Large intestine (tissue), 3 donors: Measurements from ENCODE around the gene TAS2R8. TPM values are rescaled to one million over a fixed set of nuclear protein-coding genes. Genes with fewer than 3 reads are reported as not detected.
"Not testable (repeated sequence)": the region's sequence is repeated elsewhere in the genome, so short reads cannot be mapped to it uniquely, and the experiment has no call there.

Source experiments
- DNase-seq, 2 donors: peaks; one replicate each; pipeline versions ENCODE4 v3.0.0 to v3.0.0-alpha.2; 2013
- H3K27ac ChIP-seq: one replicate; pipeline ENCODE4 v1.5.1; 2013; ENCODE audit warnings: low read length
- H3K27me3 ChIP-seq: 2 replicates; pipeline ENCODE4 v1.6.1; 2013; ENCODE audit warnings: low read length; ENCODE audit not compliant: control insufficient read depth, insufficient read depth
- H3K36me3 ChIP-seq: 2 replicates; pipeline ENCODE4 v1.6.1; 2013; ENCODE audit warnings: low read length; ENCODE audit not compliant: control insufficient read depth, insufficient read depth
- H3K4me1 ChIP-seq: one replicate; pipeline ENCODE4 v1.6.1; 2013; ENCODE audit warnings: low read length; ENCODE audit not compliant: control insufficient read depth, insufficient read depth
- H3K4me3 ChIP-seq: one replicate; pipeline ENCODE4 v1.5.1; 2013; ENCODE audit warnings: low read length
- H3K9me3 ChIP-seq: one replicate; pipeline ENCODE4 v1.6.1; 2013; ENCODE audit warnings: mild to moderate bottlenecking, low read depth, low read length, moderate library complexity; ENCODE audit not compliant: control insufficient read depth
- WGBS: methylation state at CpG from one replicate; pipeline ENCODE4 v1.1.5; 2013; ENCODE audit warnings: low lambda C conversion rate; ENCODE audit not compliant: insufficient coverage; 5-methylcytosine and 5-hydroxymethylcytosine counted together
- polyA plus RNA-seq: library from polyadenylated mRNA; unstranded; fragments of 120-200 nt; gene quantifications from one replicate; pipeline ENCODE4 v1.2.1, GENCODE V29; 2013

Gene TAS2R8
- polyA plus RNA-seq, 1 donor = not detected

DNA sequence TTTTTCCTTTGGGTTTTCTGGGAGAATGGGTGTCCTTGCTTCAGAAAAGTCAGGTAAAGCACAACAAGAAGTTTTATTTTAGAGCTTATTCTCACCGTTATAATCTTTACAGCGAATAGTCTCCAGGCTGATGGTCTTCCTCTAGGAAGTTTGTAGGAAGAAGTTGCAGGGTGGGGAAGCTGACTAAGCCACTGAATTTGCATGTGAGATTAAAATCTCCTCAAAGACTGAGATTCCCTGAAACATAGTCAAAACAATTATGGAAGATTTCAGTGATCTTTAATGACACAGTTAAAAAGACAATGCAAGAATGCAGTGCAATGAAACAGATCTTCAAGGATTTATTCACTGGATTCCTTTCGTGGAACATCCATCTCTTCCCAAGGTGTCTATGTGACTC is 17.9 kb upstream of the TAS2R8 start:
- H3K36me3 ChIP-seq = no peaks in the 10 kb centered on the region
- no peak for DNase-seq
- H3K27me3 ChIP-seq = no peaks in the 10 kb centered on the region
- H3K4me3 ChIP-seq = no peak overlapping the region
- H3K4me1 ChIP-seq = no peaks in the 10 kb centered on the region
- H3K27ac ChIP-seq = no peak overlapping the region
- H3K9me3 ChIP-seq = no peaks in the 10 kb centered on the region
- 86% methylated on average over 3 of the region's 3 CpGs for WGBS

DNA sequence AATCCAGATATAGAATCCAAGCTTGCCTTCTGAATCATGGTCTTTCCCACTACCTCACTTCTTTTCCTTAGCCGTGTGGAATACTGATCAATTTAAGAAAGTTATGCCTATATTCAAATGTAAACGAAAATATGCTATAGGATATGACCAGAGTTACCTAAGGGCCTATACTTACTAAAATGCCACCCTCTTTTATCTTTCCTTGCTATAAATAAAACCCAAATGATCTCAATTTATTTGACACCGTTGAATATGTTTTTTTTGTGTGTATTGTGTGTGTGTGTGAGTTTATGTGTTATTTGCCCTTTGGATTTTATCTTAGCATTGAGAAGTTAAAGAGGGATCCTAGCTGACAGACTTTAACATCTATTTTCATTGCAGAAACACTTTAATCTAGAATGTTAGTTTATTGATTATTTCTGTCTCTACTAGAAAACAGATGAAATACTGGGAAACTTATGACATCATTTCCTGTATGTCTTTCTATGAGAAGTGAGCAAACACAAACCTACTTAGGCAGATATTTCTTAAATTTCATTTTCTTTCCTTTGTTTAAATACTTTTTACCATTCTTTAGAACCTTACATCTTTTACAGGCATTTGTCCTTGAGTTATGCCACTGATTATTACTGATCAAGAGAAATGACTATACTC is 4.9 kb upstream of the TAS2R8 start:
- WGBS = 100% methylated on average over 1 of the region's 3 CpGs
- no peaks in the 10 kb centered on the region for H3K36me3 ChIP-seq
- H3K4me1 ChIP-seq = no peaks in the 10 kb centered on the region
- H3K4me3 ChIP-seq = no peak overlapping the region
- DNase-seq = no peak
- no peaks in the 10 kb centered on the region for H3K27me3 ChIP-seq
- H3K27ac ChIP-seq = no peak overlapping the region
- H3K9me3 ChIP-seq = no peaks in the 10 kb centered on the region

- no peaks in the 10 kb centered on the region for H3K9me3 ChIP-seq
- H3K27ac ChIP-seq = no peak within 1 kb of the TSS
- no peak for DNase-seq
- H3K4me1 ChIP-seq = no peaks in the 10 kb centered on the region
- H3K36me3 ChIP-seq = no peaks in the 10 kb centered on the region
- H3K27me3 ChIP-seq = no peaks in the 10 kb centered on the region
- H3K4me3 ChIP-seq = no peak within 1 kb of the TSS
Observed at GRCh38 chr12:10810068-10810467, 3.0 kb upstream of the TAS2R8 start, which contains the start of gene TAS2R9. TAS2R9 (minus strand) TSS chr12:10810168; CDS start chr12:10810075, 93 bp downstream.

- no peak for DNase-seq
- no peak within 1 kb of the TSS for H3K4me3 ChIP-seq
- no peaks in the 10 kb centered on the region for H3K36me3 ChIP-seq
- H3K4me1 ChIP-seq = no peaks in the 10 kb centered on the region
- H3K9me3 ChIP-seq = no peaks in the 10 kb centered on the region
- peaks cover 3% of the 10 kb centered on the region for H3K27me3 ChIP-seq
- 28% methylated on average over 2 of the region's 4 CpGs for WGBS
- no peak within 1 kb of the TSS for H3K27ac ChIP-seq
Observed at GRCh38 chr12:10802587-10802986, 4.5 kb downstream of the TAS2R8 start, which contains the start of gene TAS2R7. TAS2R7 (minus strand) TSS chr12:10802627; CDS start chr12:10802570, 57 bp downstream.

- WGBS = no CpG with 5 or more reads among the region's 5 CpGs
- no peaks in the 10 kb centered on the region for H3K36me3 ChIP-seq
- peaks cover 3% of the 10 kb centered on the region for H3K27me3 ChIP-seq
Observed at GRCh38 chr12:10801741-10802140, 5.3 kb downstream of the TAS2R8 start.

GRCh38 chr12:10794222-10794621 is 12.9 kb downstream of the TAS2R8 start:
- H3K27me3 ChIP-seq = no peaks in the 10 kb centered on the region
- H3K9me3 ChIP-seq = no peaks in the 10 kb centered on the region
- H3K36me3 ChIP-seq = no peaks in the 10 kb centered on the region
- H3K4me1 ChIP-seq = no peaks in the 10 kb centered on the region
- H3K27ac ChIP-seq = no peak overlapping the region
- no peak overlapping the region for H3K4me3 ChIP-seq
- WGBS = no CpG with 5 or more reads among the region's 2 CpGs
- DNase-seq = no peak

More at GRCh38 chr12:10801741-10802140, 5.3 kb downstream of the TAS2R8 start:
- Histone ChIP-seq H3K4me3 (no peak overlapping the region), H3K4me1 (no peaks in the 10 kb centered on the region), H3K27ac (no peak overlapping the region), H3K9me3 (no peaks in the 10 kb centered on the region)
- no peak for DNase-seq

DNA sequence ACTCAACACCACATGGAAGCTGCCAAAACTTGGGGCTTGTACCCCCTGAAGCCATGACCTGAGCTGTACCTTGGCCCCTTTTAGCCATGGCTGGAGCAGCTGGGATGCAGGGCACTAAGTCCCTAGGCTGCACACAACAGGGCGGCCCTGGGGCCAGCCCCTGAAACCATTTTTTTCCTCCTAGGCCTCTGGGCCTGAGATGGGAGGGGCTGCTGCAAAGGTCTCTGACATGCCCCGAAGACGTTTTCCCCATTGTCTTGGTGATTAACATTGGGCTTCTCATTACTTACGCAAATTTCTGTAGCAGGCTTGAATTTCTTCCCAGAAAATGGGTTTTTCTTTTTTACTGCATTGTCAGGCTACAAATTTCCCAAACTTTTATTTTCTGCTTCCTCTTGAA is 15.3 kb downstream of the TAS2R8 start:
- H3K4me1 ChIP-seq, DNase-seq, H3K27ac ChIP-seq, H3K9me3 ChIP-seq, H3K4me3 ChIP-seq, H3K36me3 ChIP-seq, H3K27me3 ChIP-seq: not testable (repeated sequence)
- 100% methylated on average over 1 of the region's 4 CpGs for WGBS

GRCh38 chr12:10783252-10783651 is 23.8 kb downstream of the TAS2R8 start:
- Histone ChIP-seq H3K4me3 (no peak overlapping the region), H3K27ac (no peak overlapping the region), H3K9me3 (no peaks in the 10 kb centered on the region), H3K36me3 (no peaks in the 10 kb centered on the region), H3K4me1 (no peaks in the 10 kb centered on the region), H3K27me3 (no peaks in the 10 kb centered on the region)
- DNase-seq = no peak
- 100% methylated on average over 1 of the region's 5 CpGs for WGBS

- Histone ChIP-seq H3K4me3 (no peak overlapping the region), H3K9me3 (no peaks in the 10 kb centered on the region), H3K36me3 (no peaks in the 10 kb centered on the region), H3K27me3 (no peaks in the 10 kb centered on the region), H3K4me1 (no peaks in the 10 kb centered on the region), H3K27ac (no peak overlapping the region)
- no CpG with 5 or more reads among the region's 2 CpGs for WGBS
- DNase-seq = no peak
Observed at GRCh38 chr12:10779103-10779502, 28.0 kb downstream of the TAS2R8 start.

GRCh38 chr12:10771132-10771733 is 35.9 kb downstream of the TAS2R8 start:
- Histone ChIP-seq H3K27me3 (peaks cover 6% of the 10 kb centered on the region), H3K4me1 (no peaks in the 10 kb centered on the region), H3K9me3 (no peaks in the 10 kb centered on the region), H3K4me3 (no peak overlapping the region), H3K36me3 (no peaks in the 10 kb centered on the region), H3K27ac (no peak overlapping the region)
- no peak for DNase-seq
- WGBS = no CpG with 5 or more reads among the region's 1 CpG

DNA sequence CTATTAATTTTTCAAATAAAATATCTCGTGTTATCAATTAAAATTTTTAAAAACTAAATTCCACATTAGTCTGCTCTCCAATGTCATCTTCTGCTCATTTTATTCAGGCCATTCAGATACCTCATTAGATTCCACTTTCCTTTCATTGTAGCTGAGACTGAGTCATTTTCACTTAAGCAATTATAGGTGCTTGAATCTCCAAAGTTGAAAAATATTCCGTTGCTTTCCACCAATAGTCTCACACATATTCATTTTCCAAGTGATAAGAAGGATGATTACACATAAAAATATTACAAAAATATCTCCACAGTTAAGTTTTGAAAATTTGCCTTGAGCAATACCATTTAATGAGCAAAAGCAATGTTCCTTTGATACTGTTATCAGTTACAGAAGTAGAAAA is 47.4 kb downstream of the TAS2R8 start:
- peak in 1 of 2 donors; percentile 39 for DNase-seq
- no peaks in the 10 kb centered on the region for H3K36me3 ChIP-seq
- no peak overlapping the region for H3K27ac ChIP-seq
- WGBS = 31% methylated on average over 2 of the region's 2 CpGs
- H3K4me3 ChIP-seq = no peak overlapping the region
- H3K4me1 ChIP-seq = peaks cover 4% of the 10 kb centered on the region
- H3K9me3 ChIP-seq = no peaks in the 10 kb centered on the region
- no peaks in the 10 kb centered on the region for H3K27me3 ChIP-seq
